ENCODE measurements around the gene HDAC4.

DNA sequence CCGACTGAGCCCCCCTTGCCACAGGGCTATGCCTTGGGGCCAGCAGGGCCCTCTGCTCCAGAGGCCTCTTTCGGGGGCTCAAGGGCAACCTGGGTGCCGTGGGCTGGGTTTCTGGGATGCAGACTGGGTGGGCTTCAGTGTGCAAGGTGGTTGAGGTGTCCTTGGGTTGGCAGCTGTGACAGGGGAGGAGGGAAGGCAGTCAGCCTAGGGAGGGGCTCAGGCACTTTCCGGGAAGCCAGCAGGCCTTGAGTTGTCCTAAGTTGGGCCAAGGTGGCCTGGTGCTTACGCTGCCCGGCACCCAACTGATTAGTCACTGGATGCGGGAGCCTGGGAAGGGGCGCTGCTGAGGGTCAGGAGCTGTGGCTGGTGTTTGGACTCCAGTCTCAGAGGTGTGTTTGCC lies 353.4 kb downstream of the HDAC4 start:
- TF ChIP-seq MAX (IDR thresholded peaks at IDR 0.05) (no peak), SP2 (IDR thresholded peaks at IDR 0.05; ENCODE audit: low read length) (no peak), EZH2 (IDR thresholded peaks at IDR 0.05; ENCODE audit: low read depth, low read length, severe bottlenecking) (no peak), TAF1 (IDR thresholded peaks at IDR 0.05; ENCODE audit: low read depth, low read length) (no peak), EP300 (IDR thresholded peaks at IDR 0.05; ENCODE audit: borderline replicate concordance in 1 of 2, low read depth in 2 of 2, low read length in 2 of 2) (no peak), CEBPB (IDR thresholded peaks at IDR 0.05; ENCODE audit: low read depth, low read length) (no peak), CTCF (IDR thresholded peaks at IDR 0.05; ENCODE audit: control extremely low read depth in 1 of 3, insufficient read depth in 1 of 3, low read depth in 1 of 3, low read length in 3 of 3) (no peak), POLR2A (IDR thresholded peaks at IDR 0.05; ENCODE audit: control extremely low read depth in 1 of 2, low read depth in 2 of 2, low read length in 2 of 2) (no peak), SRF (IDR thresholded peaks at IDR 0.05; ENCODE audit: low read depth, low read length) (no peak), SP1 (IDR thresholded peaks at IDR 0.05; ENCODE audit: low read depth, low read length) (no peak), RAD21 (IDR thresholded peaks at IDR 0.05 in 1 of 2, conservative IDR thresholded peaks at IDR 0.05 in 1 of 2; ENCODE audit: low read depth in 2 of 2, low read length in 2 of 2) (no peak), CBX5 (IDR thresholded peaks at IDR 0.05; ENCODE audit: low read depth, low read length) (no peak), POLR2AphosphoS5 (IDR thresholded peaks at IDR 0.05; ENCODE audit: low read depth, low read length) (no peak), GTF2F1 (IDR thresholded peaks at IDR 0.05; ENCODE audit: borderline replicate concordance, low read depth, low read length) (no peak)

Measured in H1 (cell line).